SU-DHL-6 (cell line): ENCODE measurements around the gene ZNF780B.

Source experiments
- H2AFZ ChIP-seq: fragments of 200-600 bp; sonication (generic); 2 replicates; pipeline ENCODE4 v1.6.1; 2014; ENCODE audit warnings: low read depth, mild to moderate bottlenecking, moderate library complexity, mixed read lengths, antibody characterized with exemption, low read length; ENCODE audit not compliant: severe bottlenecking
- H3F3A ChIP-seq: fragments of 200-600 bp; shearing (Covaris generic); 2 replicates; pipeline ENCODE4 v1.6.0; 2016; ENCODE audit warnings: antibody characterized with exemption, mild to moderate bottlenecking; ENCODE audit not compliant: insufficient read depth
- H3K27ac ChIP-seq: fragments of 200-600 bp; sonication (generic); 2 replicates; pipeline ENCODE4 v1.5.1; 2016; ENCODE audit warnings: low read depth, mild to moderate bottlenecking, low read length, moderate library complexity, mixed read lengths
- H3K27me3 ChIP-seq: fragments of 200-600 bp; sonication (generic), shearing (Covaris generic); 2 replicates; pipeline ENCODE4 v1.6.0; 2014; ENCODE audit warnings: mild to moderate bottlenecking, low read length
- H3K36me3 ChIP-seq: fragments of 200-600 bp; sonication (generic); 2 replicates; pipeline ENCODE4 v1.6.1; 2014; ENCODE audit warnings: mild to moderate bottlenecking, low read length, mixed read lengths
- H3K4me2 ChIP-seq: fragments of 300-600, 200-600 bp; shearing (Covaris generic), sonication (generic); 2 replicates; pipeline ENCODE4 v1.6.0; 2014; ENCODE audit warnings: low read length, low read depth, mild to moderate bottlenecking; ENCODE audit not compliant: poor library complexity, severe bottlenecking
- H3K4me3 ChIP-seq: fragments of 200-600 bp; sonication (generic); 2 replicates; pipeline ENCODE4 v1.5.1; 2014; ENCODE audit warnings: antibody characterized with exemption, low read length, mild to moderate bottlenecking, mixed read lengths; ENCODE audit not compliant: insufficient read depth, poor library complexity, severe bottlenecking
- H3K79me2 ChIP-seq: fragments of 200-600 bp; sonication (generic); 2 replicates; pipeline ENCODE4 v1.6.1; 2014; ENCODE audit warnings: mild to moderate bottlenecking, low read length, moderate library complexity; ENCODE audit not compliant: insufficient read depth
- H3K9ac ChIP-seq: fragments of 200-600 bp; sonication (generic); 2 replicates; pipeline ENCODE4 v1.7.0; 2014; ENCODE audit warnings: mild to moderate bottlenecking, low read length
- H3K9me2 ChIP-seq: fragments of 200-600 bp; sonication (generic); replicated peaks from 2 replicates; pipeline ENCODE4 v1.6.1; 2014; ENCODE audit warnings: low read length; ENCODE audit not compliant: insufficient read depth
- H3K9me3 ChIP-seq: fragments of 200-600 bp; sonication (generic); 2 replicates; pipeline ENCODE4 v1.6.1; 2014; ENCODE audit warnings: low read length, mixed read lengths; ENCODE audit not compliant: insufficient read depth
- H4K20me1 ChIP-seq: fragments of 200-600 bp; sonication (generic); 2 replicates; pipeline ENCODE4 v1.6.1; 2014; ENCODE audit warnings: low read depth, mild to moderate bottlenecking, antibody characterized with exemption, low read length, moderate library complexity, mixed read lengths
- EZH2phosphoT487 ChIP-seq: fragments of 200-600 bp; sonication (generic), shearing (Covaris generic); conservative IDR thresholded peaks from 2 replicates; pipeline ENCODE4 v1.6.1; 2018; ENCODE audit warnings: mild to moderate bottlenecking, antibody characterized with exemption, low read length, moderate library complexity, mixed read lengths
- TF ChIP-seq, protein P1 (sequence below): fragments of 200-600 bp; sonication (generic); IDR thresholded peaks from one replicate; pipeline ENCODE4 v1.5.1; 2017; ENCODE audit warnings: antibody characterized with exemption, mild to moderate bottlenecking, low read length, moderate library complexity; ENCODE audit not compliant: insufficient read depth, poor library complexity, severe bottlenecking

Gene ZNF780B

DNA sequence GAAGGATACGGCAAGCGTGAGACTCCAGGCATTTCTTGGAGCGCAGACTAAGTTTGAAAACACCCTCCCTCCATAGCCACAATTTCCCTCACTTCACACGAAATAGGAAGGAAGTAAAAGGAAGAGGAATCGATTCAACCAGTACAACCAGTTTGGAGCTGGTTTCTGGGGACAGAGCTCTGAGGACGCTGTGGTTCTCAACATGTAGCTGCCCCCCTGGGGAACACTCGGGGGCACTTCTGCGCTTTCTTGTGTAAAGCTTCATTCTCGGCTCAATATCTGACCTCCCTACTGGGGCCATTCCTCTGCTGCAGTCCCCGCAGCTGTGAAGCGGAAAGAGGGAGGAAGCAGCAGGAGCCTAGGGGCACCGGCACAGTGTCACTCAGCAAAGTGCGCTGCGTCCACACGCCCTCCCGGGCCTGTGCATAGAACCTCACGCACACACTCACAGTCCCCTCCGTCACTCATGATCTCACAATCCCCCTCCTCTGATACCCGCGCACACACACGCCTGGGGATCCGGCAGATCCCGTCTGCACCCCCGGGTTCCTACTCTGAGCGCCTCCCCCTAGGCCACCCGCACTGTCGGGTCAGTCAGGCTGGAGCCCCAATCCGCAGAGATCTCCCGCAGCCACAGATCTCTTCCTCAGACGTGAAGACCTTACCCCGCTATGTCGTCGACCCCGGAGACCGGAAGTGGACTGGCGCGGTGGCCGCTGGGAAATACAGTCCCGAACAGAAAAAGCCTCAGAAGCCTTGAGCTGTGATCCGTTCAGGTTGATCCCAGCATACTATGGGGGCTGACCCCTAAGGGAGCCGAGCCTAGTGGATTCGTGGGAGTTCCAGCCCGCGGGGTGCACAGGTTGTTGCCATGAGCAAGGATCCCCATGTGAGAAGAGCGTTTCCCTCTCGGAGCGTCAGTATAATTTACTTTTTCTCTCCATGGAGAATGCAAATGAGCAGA lies 34.5 kb upstream of the ZNF780B start, which contains the start of gene ZNF780A:
Gene ZNF780A (minus strand): TSS at position 703 of the 964 bp plus-strand sequence. CDS start 6,190 bp downstream, outside the sequence.
- H4K20me1 ChIP-seq, result no peaks in the 10 kb centered on the region
- H3K4me2 ChIP-seq, result peak within 1 kb of the TSS; percentile 74
- no peaks in the 10 kb centered on the region for H3K9me2 ChIP-seq
- no peaks in the 10 kb centered on the region for H3K27me3 ChIP-seq
- H3K27ac ChIP-seq, result peak within 1 kb of the TSS; percentile 51
- H3K36me3 ChIP-seq, result peaks cover 11% of the 10 kb centered on the region; the same call in 1 of the 2 replicates
- H3K4me3 ChIP-seq, result peak within 1 kb of the TSS; percentile 71
- peak within 1 kb of the TSS; percentile 94 for H2AFZ ChIP-seq
- peak within 1 kb of the TSS; percentile 76 for H3K9ac ChIP-seq
- H3F3A ChIP-seq, result 0 out of 2 replicates have a peak, but pooled peaks cover 4% of the 10 kb centered on the region
- peaks cover 37% of the 10 kb centered on the region for H3K79me2 ChIP-seq
- no peaks in the 10 kb centered on the region for H3K9me3 ChIP-seq
- no peak for TF ChIP-seq EZH2phosphoT487
- TF ChIP-seq, protein P1, sequence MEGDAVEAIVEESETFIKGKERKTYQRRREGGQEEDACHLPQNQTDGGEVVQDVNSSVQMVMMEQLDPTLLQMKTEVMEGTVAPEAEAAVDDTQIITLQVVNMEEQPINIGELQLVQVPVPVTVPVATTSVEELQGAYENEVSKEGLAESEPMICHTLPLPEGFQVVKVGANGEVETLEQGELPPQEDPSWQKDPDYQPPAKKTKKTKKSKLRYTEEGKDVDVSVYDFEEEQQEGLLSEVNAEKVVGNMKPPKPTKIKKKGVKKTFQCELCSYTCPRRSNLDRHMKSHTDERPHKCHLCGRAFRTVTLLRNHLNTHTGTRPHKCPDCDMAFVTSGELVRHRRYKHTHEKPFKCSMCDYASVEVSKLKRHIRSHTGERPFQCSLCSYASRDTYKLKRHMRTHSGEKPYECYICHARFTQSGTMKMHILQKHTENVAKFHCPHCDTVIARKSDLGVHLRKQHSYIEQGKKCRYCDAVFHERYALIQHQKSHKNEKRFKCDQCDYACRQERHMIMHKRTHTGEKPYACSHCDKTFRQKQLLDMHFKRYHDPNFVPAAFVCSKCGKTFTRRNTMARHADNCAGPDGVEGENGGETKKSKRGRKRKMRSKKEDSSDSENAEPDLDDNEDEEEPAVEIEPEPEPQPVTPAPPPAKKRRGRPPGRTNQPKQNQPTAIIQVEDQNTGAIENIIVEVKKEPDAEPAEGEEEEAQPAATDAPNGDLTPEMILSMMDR, result no peak

GRCh38 chr19:40089462-40089861 lies 33.4 kb upstream of the ZNF780B start:
- peak overlapping the region; percentile 76; the same call in 1 of the 2 replicates for H3K9ac ChIP-seq
- no peaks in the 10 kb centered on the region for H3K9me3 ChIP-seq
- H3K9me2 ChIP-seq, result no peaks in the 10 kb centered on the region
- H4K20me1 ChIP-seq, result no peaks in the 10 kb centered on the region
- H3K36me3 ChIP-seq, result peaks cover 11% of the 10 kb centered on the region; the same call in 1 of the 2 replicates
- 0 out of 2 replicates have a peak, but pooled peaks cover 4% of the 10 kb centered on the region for H3F3A ChIP-seq
- H3K27ac ChIP-seq, result no peak overlapping the region
- TF ChIP-seq, protein P1, result no peak
- TF ChIP-seq EZH2phosphoT487, result no peak
- H3K4me2 ChIP-seq, result peak overlapping the region; percentile 74
- no peak overlapping the region for H2AFZ ChIP-seq
- no peaks in the 10 kb centered on the region for H3K27me3 ChIP-seq
- H3K4me3 ChIP-seq, result peak overlapping the region; percentile 71
- peaks cover 41% of the 10 kb centered on the region for H3K79me2 ChIP-seq

DNA sequence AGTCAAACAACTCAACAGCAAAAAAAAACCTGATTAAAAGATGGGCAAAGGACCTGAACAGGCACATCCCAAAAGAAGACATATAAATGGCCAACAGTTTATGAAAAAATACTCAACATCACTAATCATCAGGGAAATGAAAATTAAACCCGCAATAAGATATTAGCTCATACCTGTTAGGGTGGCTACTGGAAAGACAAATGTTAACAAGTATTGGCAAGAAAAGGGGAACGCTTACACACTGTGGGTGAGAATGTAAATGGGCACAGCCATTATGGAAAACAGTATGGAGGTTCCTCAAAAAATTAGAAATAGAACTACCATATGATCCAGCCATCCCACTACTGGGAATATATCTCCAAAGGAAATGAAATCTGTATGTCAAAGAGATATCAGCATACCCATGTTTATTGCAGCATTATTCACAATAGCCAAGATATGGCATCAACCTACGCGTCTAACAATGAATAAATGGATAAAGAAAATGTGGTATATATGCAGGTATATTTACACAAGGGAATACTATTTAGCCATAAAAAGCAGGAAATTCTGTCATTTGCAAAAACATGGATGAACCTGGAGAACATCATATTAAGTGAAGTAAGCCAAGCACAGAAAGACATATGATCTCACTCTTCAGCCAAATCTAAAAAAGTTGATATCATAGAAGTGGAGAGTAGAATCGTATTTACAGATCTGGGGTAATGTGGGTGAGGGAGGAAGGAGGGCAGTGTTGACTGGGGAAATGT lies 32.4 kb upstream of the ZNF780B start:
- H3K4me3 ChIP-seq, result no peak overlapping the region
- H3K9ac ChIP-seq, result no peak overlapping the region

More for the DNA sequence above, 32.4 kb upstream of the ZNF780B start:
- Histone ChIP-seq H3K9me2 (no peaks in the 10 kb centered on the region), H3K4me2 (peak overlapping the region; percentile 74), H3K27ac (no peak overlapping the region), H3K27me3 (no peaks in the 10 kb centered on the region), H3F3A (0 out of 2 replicates have a peak, but pooled peaks cover 4% of the 10 kb centered on the region), H2AFZ (no peak overlapping the region), H4K20me1 (no peaks in the 10 kb centered on the region), H3K36me3 (peaks cover 14% of the 10 kb centered on the region; the same call in 1 of the 2 replicates), H3K79me2 (peaks cover 41% of the 10 kb centered on the region), H3K9me3 (no peaks in the 10 kb centered on the region)
- TF ChIP-seq, protein P1, result no peak
- TF ChIP-seq EZH2phosphoT487, result no peak
